HFFc6 (cell line): ENCODE data around the gene C1orf115. TPM values are rescaled to one million over a fixed set of nuclear protein-coding genes. Genes with fewer than 3 reads are reported as not detected.

Source experiments
- DNase-seq: peaks from one replicate; pipeline ENCODE4 v3.0.0-alpha.2; 2018
- H3K27ac Mint-ChIP-seq: 2 replicates; pipeline ENCODE4 v1.8.0; 2020; ENCODE audit warnings: mild to moderate bottlenecking, mixed read lengths
- H3K27me3 Mint-ChIP-seq: 2 replicates; pipeline ENCODE4 v1.8.0; 2021; ENCODE audit warnings: mild to moderate bottlenecking, moderate library complexity, mixed read lengths; ENCODE audit not compliant: insufficient read depth
- H3K36me3 Mint-ChIP-seq: 2 replicates; pipeline ENCODE4 v1.8.0; 2021; ENCODE audit warnings: low read depth, mixed read lengths
- H3K4me1 Mint-ChIP-seq: 2 replicates; pipeline ENCODE4 v1.8.0; 2020; ENCODE audit warnings: low read depth, mixed read lengths
- H3K4me3 Mint-ChIP-seq: 2 replicates; pipeline ENCODE4 v1.8.0; 2020; ENCODE audit warnings: mild to moderate bottlenecking, moderate library complexity, mixed read lengths
- H3K9me3 Mint-ChIP-seq: 2 replicates; pipeline ENCODE4 v1.8.0; 2020; ENCODE audit warnings: mild to moderate bottlenecking, mixed read lengths
- total RNA-seq, 6 experiments: library from RNA; stranded (reverse); fragmentation: NEBNext Ultra II Directional; extraction: Animal tissue kit (Norgen Biotek cat#: 25700); gene quantifications; 2 replicates in 1 of 6; 3 replicates in 5 of 6; pipeline ENCODE4 v1.2.3, GENCODE V29; 2021
- TF ChIP-seq, protein P1 (sequence below): fragments of 200-600 bp; sonication (generic); IDR thresholded peaks from 2 replicates; pipeline ENCODE4 v1.5.0; 2021; ENCODE audit warnings: antibody characterized with exemption, mild to moderate bottlenecking

The C1orf115 gene
- total RNA-seq, 6 experiments from 2014 or later, result 0.08 to 0.50 (median 0.19) TPM

DNA sequence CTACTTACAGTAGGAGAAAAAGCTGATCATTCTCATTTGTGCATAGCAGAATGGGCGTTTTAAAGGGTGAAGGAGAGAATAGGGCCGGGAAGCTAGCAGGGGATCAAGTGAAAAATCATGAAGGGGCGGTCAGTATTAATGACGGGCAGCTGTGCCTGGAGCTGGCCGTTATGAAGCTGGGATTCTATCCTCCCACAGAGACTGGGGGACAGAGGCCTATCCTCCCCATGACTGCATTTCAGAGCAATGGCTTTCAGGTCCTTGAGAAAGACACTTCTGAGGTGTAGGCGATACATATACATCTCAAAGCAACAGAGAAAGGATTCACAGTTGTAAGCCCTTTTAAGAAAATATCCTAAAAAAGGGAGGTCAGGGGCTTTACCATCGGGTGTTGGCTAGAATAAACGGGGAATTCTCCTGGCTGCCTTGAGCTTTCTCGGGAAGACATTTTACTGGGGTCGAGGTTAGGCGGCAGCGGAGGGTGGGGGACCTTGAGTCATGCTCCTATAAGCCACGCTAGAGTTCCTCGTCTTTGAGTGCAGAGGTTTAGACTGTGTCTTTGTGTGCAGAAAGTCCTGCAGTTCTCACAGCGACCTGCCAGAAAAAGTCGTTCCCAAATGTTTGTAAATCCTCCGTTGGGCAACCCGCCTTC is 57.4 kb downstream of the C1orf115 start:
- Mint-ChIP-seq H3K9me3 (no peaks in the 10 kb centered on the region), H3K27ac (peak overlapping the region; percentile 80), H3K36me3 (no peaks in the 10 kb centered on the region), H3K27me3 (peaks cover 5% of the 10 kb centered on the region), H3K4me3 (peak overlapping the region; percentile 91), H3K4me1 (peaks cover 24% of the 10 kb centered on the region)
- DNase-seq, result no peak
- TF ChIP-seq, protein P1, sequence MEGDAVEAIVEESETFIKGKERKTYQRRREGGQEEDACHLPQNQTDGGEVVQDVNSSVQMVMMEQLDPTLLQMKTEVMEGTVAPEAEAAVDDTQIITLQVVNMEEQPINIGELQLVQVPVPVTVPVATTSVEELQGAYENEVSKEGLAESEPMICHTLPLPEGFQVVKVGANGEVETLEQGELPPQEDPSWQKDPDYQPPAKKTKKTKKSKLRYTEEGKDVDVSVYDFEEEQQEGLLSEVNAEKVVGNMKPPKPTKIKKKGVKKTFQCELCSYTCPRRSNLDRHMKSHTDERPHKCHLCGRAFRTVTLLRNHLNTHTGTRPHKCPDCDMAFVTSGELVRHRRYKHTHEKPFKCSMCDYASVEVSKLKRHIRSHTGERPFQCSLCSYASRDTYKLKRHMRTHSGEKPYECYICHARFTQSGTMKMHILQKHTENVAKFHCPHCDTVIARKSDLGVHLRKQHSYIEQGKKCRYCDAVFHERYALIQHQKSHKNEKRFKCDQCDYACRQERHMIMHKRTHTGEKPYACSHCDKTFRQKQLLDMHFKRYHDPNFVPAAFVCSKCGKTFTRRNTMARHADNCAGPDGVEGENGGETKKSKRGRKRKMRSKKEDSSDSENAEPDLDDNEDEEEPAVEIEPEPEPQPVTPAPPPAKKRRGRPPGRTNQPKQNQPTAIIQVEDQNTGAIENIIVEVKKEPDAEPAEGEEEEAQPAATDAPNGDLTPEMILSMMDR, result no peak

DNA sequence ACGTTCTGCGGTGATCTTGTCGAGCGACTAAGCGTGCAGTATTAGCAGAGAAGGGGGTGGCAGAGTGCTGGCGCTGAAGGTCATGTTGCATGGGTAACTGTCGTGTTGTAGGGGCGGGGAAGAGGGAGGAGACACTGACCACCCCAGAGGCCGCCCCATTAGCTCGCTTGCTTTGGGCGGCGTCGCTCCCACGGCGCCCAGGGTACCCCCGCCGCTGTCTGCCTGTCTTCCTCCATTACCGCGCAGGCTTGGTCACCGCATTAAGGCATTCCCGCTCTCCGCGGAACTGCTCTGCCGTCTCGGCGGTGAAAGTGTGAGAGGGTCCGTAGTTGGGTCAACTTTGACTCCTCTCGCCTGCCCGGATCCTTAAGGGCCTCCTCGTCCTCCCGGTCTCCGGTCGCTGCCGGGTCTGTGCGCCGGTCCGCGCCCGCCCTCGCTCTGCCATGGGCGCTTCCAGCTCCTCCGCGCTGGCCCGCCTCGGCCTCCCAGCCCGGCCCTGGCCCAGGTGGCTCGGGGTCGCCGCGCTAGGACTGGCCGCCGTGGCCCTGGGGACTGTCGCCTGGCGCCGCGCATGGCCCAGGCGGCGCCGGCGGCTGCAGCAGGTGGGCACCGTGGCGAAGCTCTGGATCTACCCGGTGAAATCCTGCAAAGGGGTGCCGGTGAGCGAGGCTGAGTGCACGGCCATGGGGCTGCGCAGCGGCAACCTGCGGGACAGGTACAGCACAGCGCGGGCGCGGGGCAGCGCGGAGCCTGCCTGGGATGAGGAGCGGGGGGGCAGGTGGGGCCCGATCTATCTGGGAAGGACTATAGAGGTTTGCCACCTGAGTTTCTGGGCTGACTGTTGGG is 58.1 kb downstream of the C1orf115 start, which contains the start of gene MTARC2:
TSS of gene MTARC2 (plus strand) at position 234 of the 846 bp plus-strand sequence. CDS start at position 444, 210 bp downstream.
- H3K9me3 Mint-ChIP-seq, result no peaks in the 10 kb centered on the region
- no peaks in the 10 kb centered on the region for H3K36me3 Mint-ChIP-seq
- peak within 1 kb of the TSS; percentile 80 for H3K27ac Mint-ChIP-seq
- peak; percentile 58 for DNase-seq
- peaks cover 5% of the 10 kb centered on the region for H3K27me3 Mint-ChIP-seq
- H3K4me1 Mint-ChIP-seq, result peaks cover 24% of the 10 kb centered on the region
- H3K4me3 Mint-ChIP-seq, result peak within 1 kb of the TSS; percentile 91
- TF ChIP-seq, protein P1, result no peak

Other genes starting within 250 kb of the C1orf115 start
- not detected for gene MARK1, start 162.2 kb upstream of the C1orf115 start, total RNA-seq
- gene MTARC2, start 58.0 kb downstream of the C1orf115 start, total RNA-seq, result 1 to 10 TPM; 3.2 to 5.2 (median 3.8) TPM
- 1 to 10 TPM; 1.1 to 1.9 (median 1.7) TPM for gene MTARC1, start 96.5 kb downstream of the C1orf115 start, total RNA-seq
- gene HLX, start 189.1 kb downstream of the C1orf115 start, total RNA-seq, result 10 to 100 TPM in 5 of 6 experiments, 1 to 10 TPM in 1; 9.9 to 14.3 (median 11.3) TPM